Activated CD4-positive, alpha-beta T cell treated with anti-CD3 and anti-CD28 coated beads for 36 hours (primary cell): ENCODE results near the gene URB1. TPM values are rescaled to one million over a fixed set of nuclear protein-coding genes. Genes with fewer than 3 reads are reported as not detected.
A peak's percentile ranks its signal among the peaks of the same experiment; 100 is the strongest.
"Not testable (repeated sequence)": the region's sequence is repeated elsewhere in the genome, so short reads cannot be mapped to it uniquely, and the experiment has no call there.

Source experiments
- ATAC-seq: fragments of 200-7000 bp; cut with Tn5 transposase; one replicate; pipeline ENCODE4 v1.10.0; 2021; ENCODE audit warnings: mild to moderate bottlenecking, moderate library complexity
- CTCF ChIA-PET: fragments of 350-600 bp; sonication (Branson Sonifier 250); formaldehyde crosslinking; loops from one replicate; lab custom pipeline; 2021; ENCODE audit warnings: antibody characterized with exemption; lab: Charles Lee
- POLR2A ChIA-PET: fragments of 350-600 bp; sonication (Branson Sonifier 250); formaldehyde crosslinking; loops from one replicate; lab custom pipeline; 2021; ENCODE audit warnings: antibody characterized with exemption, inconsistent platforms; lab: Charles Lee
- DNase-seq: peaks from one replicate; pipeline ENCODE4 v3.0.0-alpha.2; 2020
- H3K27ac Mint-ChIP-seq: one replicate; pipeline ENCODE4 v1.8.0; 2021; ENCODE audit warnings: mixed read lengths
- H3K27me3 Mint-ChIP-seq: one replicate; pipeline ENCODE4 v1.8.0; 2021; ENCODE audit warnings: mixed read lengths
- H3K36me3 Mint-ChIP-seq: one replicate; pipeline ENCODE4 v1.8.0; 2021; ENCODE audit warnings: low read depth, mixed read lengths
- H3K4me1 Mint-ChIP-seq: one replicate; pipeline ENCODE4 v1.8.0; 2021; ENCODE audit warnings: mixed read lengths
- H3K4me3 Mint-ChIP-seq: one replicate; pipeline ENCODE4 v1.8.0; 2021; ENCODE audit warnings: mild to moderate bottlenecking, moderate library complexity, mixed read lengths
- H3K9me3 Mint-ChIP-seq: one replicate; pipeline ENCODE4 v1.8.0; 2021; ENCODE audit warnings: low read depth, mixed read lengths
- intact Hi-C, 2 experiments: fragments of 100-400 bp; cut with DNase I in 1 of 2; cut with micrococcal nuclease in 1 of 2; formaldehyde crosslinking; loops; one replicate each; pipeline versions ENCODE4 v1.14.2 to v1.15.1; 2022 to 2024; cut with DNase I, micrococcal nuclease
- total RNA-seq, 2 experiments: library from RNA; stranded (reverse); gene quantifications; one replicate each; pipeline ENCODE4 v1.2.3, GENCODE V29; 2021

Gene URB1
- total RNA-seq, 2 experiments from 2014 or later = 24.6 to 28.5 TPM

DNA sequence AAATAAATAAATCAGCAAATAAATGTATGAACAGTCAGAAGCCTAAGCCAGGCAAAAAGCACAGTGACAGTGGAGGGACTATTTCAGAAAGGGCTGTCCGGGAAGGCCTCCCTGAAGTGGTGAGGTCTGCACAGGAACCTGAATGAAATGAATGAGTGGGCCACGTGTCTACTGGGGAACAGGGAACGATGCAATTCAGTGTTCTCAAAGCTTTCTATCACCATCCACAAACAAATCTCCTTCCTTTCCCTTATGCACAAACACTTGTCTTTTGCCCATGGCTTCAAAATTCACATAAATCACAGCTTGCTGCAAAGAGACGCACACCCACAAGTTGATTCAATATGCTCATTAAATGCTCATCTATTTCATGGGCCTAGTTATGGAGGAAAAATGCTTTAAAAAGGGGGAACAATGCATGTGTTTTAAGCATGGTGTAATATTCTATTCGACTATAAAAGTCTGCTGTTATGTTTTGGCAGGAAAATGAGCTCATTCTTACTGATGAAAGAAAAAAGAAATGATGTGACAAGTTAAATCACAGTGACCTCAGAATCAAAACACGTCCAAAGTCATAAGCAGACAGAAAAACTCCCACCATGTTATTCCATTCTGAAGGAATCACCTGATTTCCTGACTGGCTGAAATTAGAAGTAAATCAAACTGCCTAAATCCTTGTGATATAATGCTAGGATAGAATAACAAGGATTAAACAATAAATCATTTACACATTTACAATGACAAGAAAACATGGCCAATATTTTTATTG, 21.6 kb downstream of the URB1 start:
- POLR2A ChIA-PET = interaction anchor here (0.6 kb wide), 2 partner anchors 92 to 574 kb away, joined by 3 to 4 read pairs; partner anchors contain the start of gene MIS18A

DNA sequence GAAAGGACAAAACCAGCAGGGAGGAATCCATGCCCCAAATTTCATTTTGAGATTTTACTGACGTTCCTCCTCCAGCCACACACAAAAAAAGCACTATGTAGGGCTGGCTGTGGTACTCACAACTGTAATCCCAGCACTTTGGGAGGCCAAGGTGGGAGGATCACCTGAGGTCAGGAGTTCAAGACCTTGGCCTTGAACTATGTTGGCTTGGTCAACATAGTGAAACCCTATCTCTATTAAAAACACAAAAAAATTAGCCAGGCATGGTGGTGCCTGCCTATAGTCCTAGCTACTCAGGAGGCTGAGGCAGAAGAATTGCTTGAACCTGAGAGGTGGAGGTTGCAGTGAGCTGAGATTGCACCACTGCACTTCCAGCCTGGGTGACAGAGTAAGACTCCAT, 23.9 kb downstream of the URB1 start:
- H3K4me3 Mint-ChIP-seq, POLR2A ChIA-PET, intact Hi-C loops, H3K27ac Mint-ChIP-seq, ATAC-seq, H3K27me3 Mint-ChIP-seq, H3K9me3 Mint-ChIP-seq, DNase-seq: not testable (repeated sequence)
- CTCF ChIA-PET = interaction anchor here (1.1 kb wide), 1 partner anchor 232 kb away, joined by 3 read pairs; no protein-coding TSS in a partner anchor
- peaks cover 71% of the 10 kb centered on the region for H3K36me3 Mint-ChIP-seq
- peaks cover 16% of the 10 kb centered on the region for H3K4me1 Mint-ChIP-seq

More for the DNA sequence above, 21.6 kb downstream of the URB1 start:
- intact Hi-C loops = no loop called here
- no peaks in the 10 kb centered on the region for H3K9me3 Mint-ChIP-seq
- H3K36me3 Mint-ChIP-seq = peaks cover 58% of the 10 kb centered on the region
- no peaks in the 10 kb centered on the region for H3K27me3 Mint-ChIP-seq
- ATAC-seq (no peak), DNase-seq (no peak)
- no peak overlapping the region for H3K4me3 Mint-ChIP-seq
- CTCF ChIA-PET = no interaction called here
- H3K27ac Mint-ChIP-seq = peak overlapping the region; percentile 78
- H3K4me1 Mint-ChIP-seq = peaks cover 14% of the 10 kb centered on the region

DNA sequence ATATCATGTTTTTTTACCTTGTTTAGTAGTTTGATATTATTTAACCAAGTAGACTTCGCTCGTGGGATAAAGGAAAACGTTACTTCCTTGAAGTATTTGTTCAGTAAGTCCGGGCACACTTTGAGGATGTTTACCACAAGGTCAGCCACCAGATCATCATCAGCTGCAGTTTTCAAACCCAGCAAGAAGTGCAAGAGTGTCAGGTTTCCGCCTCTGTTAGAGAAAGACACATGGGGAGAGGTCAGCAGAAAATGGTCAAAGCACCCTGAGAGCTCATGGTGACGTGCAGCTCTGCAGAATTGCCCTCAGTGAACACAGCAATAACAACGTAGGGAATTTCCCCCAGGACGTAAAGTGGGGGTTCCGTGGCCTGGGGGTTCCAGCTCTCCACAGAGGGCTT, 24.4 kb downstream of the URB1 start:
- peaks cover 73% of the 10 kb centered on the region for H3K36me3 Mint-ChIP-seq
- ChIA-PET CTCF (interaction anchor here (1.0 kb wide), 1 partner anchor 10 kb away, joined by 6 read pairs; no protein-coding TSS in a partner anchor), POLR2A (no interaction called here)
- H3K9me3 Mint-ChIP-seq = no peaks in the 10 kb centered on the region
- DNase-seq (no peak), ATAC-seq (no peak)
- no peak overlapping the region for H3K27ac Mint-ChIP-seq
- no peak overlapping the region for H3K4me3 Mint-ChIP-seq
- intact Hi-C loops = no loop called here
- H3K4me1 Mint-ChIP-seq = peaks cover 16% of the 10 kb centered on the region
- no peaks in the 10 kb centered on the region for H3K27me3 Mint-ChIP-seq

DNA sequence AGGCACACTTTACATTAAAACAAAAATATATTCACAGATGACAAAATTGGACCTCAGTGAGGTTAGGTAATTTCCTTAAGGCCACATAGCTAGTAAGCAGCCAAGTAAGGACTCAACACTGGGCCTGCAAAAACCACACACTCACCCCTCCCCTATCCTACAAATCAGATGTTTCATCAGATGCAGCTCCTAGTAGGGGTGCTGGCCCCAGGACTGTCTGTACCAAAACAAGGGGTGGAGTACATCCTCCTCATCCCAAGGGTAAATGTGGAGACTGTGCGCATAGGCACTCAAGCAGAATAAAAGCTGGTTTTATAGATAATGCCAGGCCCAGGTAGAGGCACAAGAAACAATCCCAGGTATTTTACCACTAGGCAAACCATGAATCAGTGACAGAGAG, 25.7 kb downstream of the URB1 start:
- Mint-ChIP-seq H3K4me3 (no peak overlapping the region), H3K27ac (no peak overlapping the region), H3K27me3 (no peaks in the 10 kb centered on the region), H3K9me3 (no peaks in the 10 kb centered on the region), H3K4me1 (peaks cover 14% of the 10 kb centered on the region), H3K36me3 (peaks cover 71% of the 10 kb centered on the region)
- no peak for ATAC-seq
- POLR2A ChIA-PET = no interaction called here
- CTCF ChIA-PET = interaction anchor here (1.0 to 1.3 kb wide), 2 partner anchors 10 to 234 kb away, joined by 3 read pairs; no protein-coding TSS in a partner anchor
- intact Hi-C loops = no loop called here
- no peak for DNase-seq

DNA sequence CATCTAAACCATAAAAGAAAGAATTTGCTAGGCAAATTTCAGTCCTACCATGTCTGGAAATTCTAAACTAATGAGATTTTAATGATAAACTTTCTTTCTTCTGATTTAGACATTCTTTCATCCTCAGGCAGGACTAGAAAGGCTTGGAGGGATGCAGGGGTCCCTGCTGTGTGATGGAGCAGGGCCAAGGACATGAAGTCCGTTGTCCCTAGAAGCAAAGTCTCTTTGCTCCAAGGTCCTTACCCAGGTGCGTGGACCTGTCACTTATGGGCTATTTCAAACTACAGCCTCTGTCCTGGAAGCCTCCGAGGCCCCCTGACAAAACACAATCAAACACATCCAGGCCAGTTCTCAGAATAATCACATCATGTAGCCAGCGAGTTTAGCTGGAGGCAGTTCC, 26.6 kb downstream of the URB1 start:
- Mint-ChIP-seq H3K36me3 (peaks cover 68% of the 10 kb centered on the region), H3K27me3 (no peaks in the 10 kb centered on the region), H3K27ac (no peak overlapping the region), H3K9me3 (no peaks in the 10 kb centered on the region), H3K4me1 (peaks cover 5% of the 10 kb centered on the region), H3K4me3 (no peak overlapping the region)
- DNase-seq (no peak), ATAC-seq (no peak)
- POLR2A ChIA-PET = no interaction called here
- CTCF ChIA-PET = no interaction called here
- intact Hi-C loops = no loop called here

DNA sequence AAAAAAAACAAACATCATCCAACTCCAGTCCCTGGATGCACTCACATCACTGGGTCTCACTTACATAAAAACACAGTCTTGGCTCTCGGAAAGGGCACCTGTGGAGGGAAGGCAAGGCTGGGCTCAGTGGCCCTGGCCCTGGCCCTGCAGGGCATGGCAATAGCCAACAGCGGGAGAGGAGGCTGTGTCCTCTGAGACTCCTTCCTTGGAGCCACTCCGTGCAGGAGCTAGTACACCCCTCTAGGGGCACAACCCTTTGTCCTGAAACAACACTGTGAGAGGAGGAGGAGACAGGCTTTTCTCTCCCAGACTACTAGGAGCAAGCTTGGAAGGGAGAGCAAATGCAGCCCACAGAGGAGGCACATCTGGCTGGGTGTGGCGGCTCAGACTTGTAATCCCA, 28.0 kb downstream of the URB1 start:
- ATAC-seq = no peak
- ChIA-PET CTCF (interaction anchor here (0.6 to 0.7 kb wide), 2 partner anchors 27 to 79 kb away, joined by 3 read pairs; no protein-coding TSS in a partner anchor), POLR2A (no interaction called here)
- intact Hi-C loops = no loop called here
- Mint-ChIP-seq H3K9me3 (no peaks in the 10 kb centered on the region), H3K27me3 (no peaks in the 10 kb centered on the region), H3K4me3 (no peak overlapping the region), H3K36me3 (peaks cover 74% of the 10 kb centered on the region), H3K4me1 (peaks cover 2% of the 10 kb centered on the region), H3K27ac (no peak overlapping the region)
- DNase-seq = no peak

DNA sequence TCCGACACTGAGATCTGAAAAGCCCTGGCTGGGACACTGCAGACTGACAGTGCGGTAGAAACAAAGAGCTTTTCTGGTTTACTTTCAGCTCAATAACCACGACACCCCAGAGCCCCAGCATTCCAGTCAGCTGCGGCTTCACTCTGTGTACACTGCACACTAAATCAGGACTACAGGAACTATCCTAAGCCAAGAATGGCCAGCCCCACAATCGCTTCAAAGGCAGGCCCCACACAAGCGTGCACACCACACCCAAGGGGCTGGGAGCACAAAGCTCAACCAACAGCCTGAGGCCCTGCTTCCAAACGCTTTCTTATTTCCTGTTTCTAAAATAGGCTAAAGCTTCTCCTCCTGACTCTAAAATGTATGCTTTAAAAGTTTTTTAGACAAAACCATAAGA, 28.4 kb downstream of the URB1 start:
- Mint-ChIP-seq H3K4me1 (peaks cover 2% of the 10 kb centered on the region), H3K36me3 (peaks cover 74% of the 10 kb centered on the region), H3K9me3 (no peaks in the 10 kb centered on the region), H3K27ac (no peak overlapping the region), H3K4me3 (no peak overlapping the region), H3K27me3 (no peaks in the 10 kb centered on the region)
- ChIA-PET POLR2A (no interaction called here), CTCF (interaction anchor here (0.6 kb wide), 1 partner anchor 79 kb away, joined by 3 read pairs; no protein-coding TSS in a partner anchor)
- no peak for DNase-seq
- intact Hi-C loops = no loop called here
- no peak for ATAC-seq

DNA sequence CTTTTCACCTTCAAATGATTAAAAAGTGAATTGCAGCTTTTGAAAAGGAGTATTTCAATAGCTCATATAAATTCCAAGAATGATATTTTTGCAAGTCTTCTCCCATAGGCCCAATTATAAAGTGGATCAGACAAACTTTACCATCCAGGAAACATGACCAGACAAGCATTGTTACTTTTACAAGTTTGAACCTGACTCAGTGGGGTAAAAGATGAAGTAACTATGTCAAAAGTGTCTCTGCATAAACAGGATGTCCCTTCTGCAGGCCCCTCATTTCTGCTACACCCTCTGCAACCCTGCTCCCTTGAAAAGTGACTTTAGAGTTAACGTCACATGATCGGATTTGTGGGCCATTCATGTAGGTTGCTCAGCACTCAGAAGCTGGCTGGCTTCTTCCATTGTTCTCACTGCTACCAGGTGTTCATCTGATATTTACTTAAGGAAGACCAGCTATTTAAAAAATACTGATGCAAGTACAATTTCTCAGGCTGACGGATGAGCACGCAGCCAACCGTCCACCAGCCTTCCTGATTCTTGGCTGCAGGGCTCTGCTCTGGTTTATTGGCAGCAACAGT, 32.3 kb downstream of the URB1 start:
- DNase-seq (no peak), ATAC-seq (no peak)
- Mint-ChIP-seq H3K27ac (no peak overlapping the region), H3K9me3 (no peaks in the 10 kb centered on the region), H3K4me1 (peaks cover under 1% of the 10 kb centered on the region), H3K27me3 (no peaks in the 10 kb centered on the region), H3K36me3 (peaks cover 73% of the 10 kb centered on the region), H3K4me3 (no peak overlapping the region)
- ChIA-PET CTCF (interaction anchor here (0.7 to 1.0 kb wide), 4 partner anchors 13 to 487 kb away, joined by 3 read pairs; no protein-coding TSS in a partner anchor), POLR2A (no interaction called here)
- intact Hi-C loops = no loop called here

DNA sequence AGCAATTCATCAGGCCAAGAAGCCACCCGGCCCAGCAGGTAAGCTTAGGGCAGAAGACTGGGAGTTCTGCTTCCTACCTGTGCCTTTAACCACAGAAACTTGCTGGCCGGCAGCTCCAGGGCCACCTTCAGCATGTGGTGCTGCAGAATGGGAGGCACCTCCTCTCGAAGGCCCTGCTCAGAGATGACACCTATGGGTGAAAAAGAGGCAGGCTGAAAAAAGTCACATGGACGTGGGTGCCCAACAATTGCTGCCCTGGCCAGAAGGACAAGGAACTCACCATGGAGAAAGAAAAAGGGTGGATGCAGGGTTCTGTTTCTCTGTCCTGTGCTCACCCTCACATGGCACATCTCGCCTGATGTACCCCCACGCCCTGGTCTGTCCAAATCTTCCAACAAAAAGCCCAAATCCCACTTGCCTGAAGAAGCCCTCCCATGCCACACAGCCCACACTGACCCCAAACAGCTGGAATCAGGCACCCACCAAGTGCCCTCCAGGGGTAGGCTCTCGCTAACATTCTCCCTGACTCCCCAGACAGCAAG, 33.0 kb downstream of the URB1 start:
- intact Hi-C loops = no loop called here
- no peaks in the 10 kb centered on the region for H3K27me3 Mint-ChIP-seq
- H3K36me3 Mint-ChIP-seq = peaks cover 75% of the 10 kb centered on the region
- ATAC-seq = no peak
- H3K4me1 Mint-ChIP-seq = no peaks in the 10 kb centered on the region
- H3K4me3 Mint-ChIP-seq = no peak overlapping the region
- H3K9me3 Mint-ChIP-seq = no peaks in the 10 kb centered on the region
- ChIA-PET POLR2A (no interaction called here), CTCF (interaction anchor here (0.7 kb wide), 3 partner anchors 48 to 636 kb away, joined by 3 read pairs; no protein-coding TSS in a partner anchor)
- no peak overlapping the region for H3K27ac Mint-ChIP-seq
- no peak for DNase-seq

DNA sequence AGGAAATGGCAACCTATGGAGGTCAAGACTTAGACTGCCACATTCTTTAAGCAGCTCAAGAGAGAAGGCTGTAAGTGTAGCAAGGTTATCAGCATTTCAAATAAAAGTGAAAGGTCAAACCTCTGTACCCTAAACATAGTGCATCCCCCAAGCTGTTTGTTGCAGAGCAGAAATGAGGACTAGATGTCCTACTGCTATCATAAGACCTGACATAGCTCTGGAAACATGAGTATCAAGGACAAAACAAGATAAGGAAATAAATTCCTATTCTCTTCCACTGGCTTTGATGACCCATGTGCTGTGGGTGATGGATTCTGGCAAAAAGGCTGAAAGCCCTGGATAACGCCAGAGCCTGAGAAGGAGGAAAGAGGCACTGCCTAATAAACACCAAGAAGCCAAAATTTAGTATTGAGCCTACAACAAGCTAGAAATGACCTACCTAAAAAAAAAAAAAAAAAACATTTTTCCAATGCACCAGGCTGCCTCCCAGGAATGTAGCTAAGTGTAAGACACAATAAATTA, 35.9 kb downstream of the URB1 start:
- Mint-ChIP-seq H3K27me3 (no peaks in the 10 kb centered on the region), H3K27ac (no peak overlapping the region), H3K4me1 (no peaks in the 10 kb centered on the region), H3K4me3 (no peak overlapping the region), H3K9me3 (no peaks in the 10 kb centered on the region), H3K36me3 (peaks cover 76% of the 10 kb centered on the region)
- POLR2A ChIA-PET = no interaction called here
- DNase-seq = no peak
- no peak for ATAC-seq
- intact Hi-C loops = no loop called here
- CTCF ChIA-PET = interaction anchor here (0.9 kb wide), 1 partner anchor 11 kb away, joined by 3 read pairs; no protein-coding TSS in a partner anchor

DNA sequence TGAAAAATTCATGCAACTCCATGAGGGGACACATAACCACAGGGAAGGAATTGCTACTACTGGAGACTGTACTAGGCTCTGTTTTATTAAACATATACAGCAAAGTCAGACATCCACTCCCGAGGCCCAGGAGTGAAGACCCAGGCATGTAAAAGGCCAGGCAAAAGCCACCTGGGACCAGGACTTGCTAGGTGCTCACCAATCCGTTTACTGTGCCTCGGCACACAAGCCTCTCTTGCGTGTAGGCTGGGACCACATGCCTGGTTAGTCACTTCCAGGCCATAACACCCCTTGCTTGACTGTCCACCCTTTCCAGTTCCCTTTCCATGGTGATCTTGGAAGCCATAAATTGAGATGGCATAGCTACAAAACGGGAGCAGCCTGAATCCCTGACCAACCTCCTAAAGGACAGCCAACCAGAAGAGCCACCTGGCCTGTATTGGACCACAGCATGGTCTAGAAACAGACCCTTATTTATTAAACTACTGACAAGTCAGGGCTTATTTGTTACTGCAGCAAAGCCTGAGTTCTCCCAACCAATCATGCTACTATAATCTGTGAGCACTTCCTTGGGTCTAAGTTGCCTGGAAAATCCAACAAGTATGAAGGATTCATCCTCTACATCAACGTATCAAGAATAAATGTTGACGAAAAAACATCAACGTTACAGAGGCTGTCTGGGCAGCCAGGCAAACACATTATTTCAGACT, 39.7 kb downstream of the URB1 start:
- H3K27ac Mint-ChIP-seq = no peak overlapping the region
- H3K9me3 Mint-ChIP-seq = no peaks in the 10 kb centered on the region
- intact Hi-C loops = no loop called here
- H3K27me3 Mint-ChIP-seq = no peaks in the 10 kb centered on the region
- H3K36me3 Mint-ChIP-seq = peaks cover 70% of the 10 kb centered on the region
- no peak overlapping the region for H3K4me3 Mint-ChIP-seq
- POLR2A ChIA-PET = interaction anchor here (0.6 kb wide), 1 partner anchor 89 kb away, joined by 3 read pairs; no protein-coding TSS in a partner anchor
- no peak for ATAC-seq
- CTCF ChIA-PET = no interaction called here
- DNase-seq = no peak
- no peaks in the 10 kb centered on the region for H3K4me1 Mint-ChIP-seq
